Mucosa of descending colon (tissue), 3 donors: Measurements from ENCODE around the gene TRAFD1. TPM values are rescaled to one million over a fixed set of nuclear protein-coding genes. Genes with fewer than 3 reads are reported as not detected.

Source experiments
- ATAC-seq: fragments of 200-7000 bp; cut with Tn5 transposase; one replicate; pipeline ENCODE4 v1.9.1; 2020; ENCODE audit warnings: mild to moderate bottlenecking, moderate library complexity
- DNase-seq, 3 donors: peaks; one replicate each; pipeline ENCODE4 v3.0.0-alpha.2; 2020
- H3K36me3 ChIP-seq: fragments of 200-600 bp; one replicate; pipeline ENCODE4 v1.8.0; 2021; ENCODE audit warnings: low read depth, mild to moderate bottlenecking
- H3K4me1 ChIP-seq: fragments of 200-600 bp; one replicate; pipeline ENCODE4 v1.8.0; 2021; ENCODE audit warnings: low read depth, mild to moderate bottlenecking
- H3K4me3 ChIP-seq: fragments of 200-600 bp; one replicate; pipeline ENCODE4 v1.8.0; 2021; ENCODE audit warnings: mild to moderate bottlenecking
- H3K9me3 ChIP-seq: fragments of 200-600 bp; one replicate; pipeline ENCODE4 v1.8.0; 2021; ENCODE audit warnings: mild to moderate bottlenecking
- intact Hi-C, 2 donors: fragments of 100-400 bp; cut with DNase I in 1 of 2; cut with micrococcal nuclease in 1 of 2; formaldehyde crosslinking; loops; one replicate each; pipeline versions ENCODE4 v1.11.0 to v1.11.1; 2022; cut with DNase I, micrococcal nuclease
- total RNA-seq, 3 donors: library from RNA; stranded (reverse); fragmentation: NEBNext Ultra II Directional in 2 of 3; extraction: Animal tissue kit (Norgen Biotek cat#: 25700) in 2 of 3; gene quantifications; one replicate each; pipeline versions ENCODE4 v1.2.1 to v1.2.4, GENCODE V29; 2021 to 2023
- TF ChIP-seq, protein P1 (sequence below): fragments of 200-600 bp; IDR thresholded peaks from one replicate; pipeline ENCODE4 v1.8.0; 2022; ENCODE audit warnings: antibody characterized with exemption, mild to moderate bottlenecking
- donor health status: DM: no; HTN: no; CAD: no; lungs with moderate emphysema.
- donor health status: DM: no; HTN: no; CAD: no.
- donor health status: DM: no; HTN: yes; CAD: no.

TRAFD1 gene
- total RNA-seq, 3 donors from 2014 or later, result 34.0 to 59.6 (median 35.9) TPM

- TF ChIP-seq, protein P1, sequence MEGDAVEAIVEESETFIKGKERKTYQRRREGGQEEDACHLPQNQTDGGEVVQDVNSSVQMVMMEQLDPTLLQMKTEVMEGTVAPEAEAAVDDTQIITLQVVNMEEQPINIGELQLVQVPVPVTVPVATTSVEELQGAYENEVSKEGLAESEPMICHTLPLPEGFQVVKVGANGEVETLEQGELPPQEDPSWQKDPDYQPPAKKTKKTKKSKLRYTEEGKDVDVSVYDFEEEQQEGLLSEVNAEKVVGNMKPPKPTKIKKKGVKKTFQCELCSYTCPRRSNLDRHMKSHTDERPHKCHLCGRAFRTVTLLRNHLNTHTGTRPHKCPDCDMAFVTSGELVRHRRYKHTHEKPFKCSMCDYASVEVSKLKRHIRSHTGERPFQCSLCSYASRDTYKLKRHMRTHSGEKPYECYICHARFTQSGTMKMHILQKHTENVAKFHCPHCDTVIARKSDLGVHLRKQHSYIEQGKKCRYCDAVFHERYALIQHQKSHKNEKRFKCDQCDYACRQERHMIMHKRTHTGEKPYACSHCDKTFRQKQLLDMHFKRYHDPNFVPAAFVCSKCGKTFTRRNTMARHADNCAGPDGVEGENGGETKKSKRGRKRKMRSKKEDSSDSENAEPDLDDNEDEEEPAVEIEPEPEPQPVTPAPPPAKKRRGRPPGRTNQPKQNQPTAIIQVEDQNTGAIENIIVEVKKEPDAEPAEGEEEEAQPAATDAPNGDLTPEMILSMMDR, result no peak
- intact Hi-C loops, result no loop called here
- H3K4me3 ChIP-seq, result no peak overlapping the region
- H3K4me1 ChIP-seq, result no peaks in the 10 kb centered on the region
- peaks cover 13% of the 10 kb centered on the region for H3K36me3 ChIP-seq
- ATAC-seq (no peak), DNase-seq (no peak)
- no peaks in the 10 kb centered on the region for H3K9me3 ChIP-seq
These were observed 50.2 kb downstream of the TRAFD1 start for GRCh38 chr12:112175361-112176155.

GRCh38 chr12:112176321-112177010, 51.1 kb downstream of the TRAFD1 start:
- ATAC-seq (no peak), DNase-seq (no peak)
- TF ChIP-seq, protein P1, result no peak
- Histone ChIP-seq H3K4me3 (no peak overlapping the region), H3K9me3 (no peaks in the 10 kb centered on the region), H3K36me3 (peaks cover 5% of the 10 kb centered on the region), H3K4me1 (no peaks in the 10 kb centered on the region)
- intact Hi-C loops, result no loop called here

GRCh38 chr12:112178796-112179195, 53.4 kb downstream of the TRAFD1 start:
- DNase-seq (no peak), ATAC-seq (no peak)
- H3K4me3 ChIP-seq, result no peak overlapping the region
- peaks cover 6% of the 10 kb centered on the region for H3K36me3 ChIP-seq
- no peaks in the 10 kb centered on the region for H3K4me1 ChIP-seq
- intact Hi-C loops, result no loop called here
- no peaks in the 10 kb centered on the region for H3K9me3 ChIP-seq
- TF ChIP-seq, protein P1, result no peak

DNA sequence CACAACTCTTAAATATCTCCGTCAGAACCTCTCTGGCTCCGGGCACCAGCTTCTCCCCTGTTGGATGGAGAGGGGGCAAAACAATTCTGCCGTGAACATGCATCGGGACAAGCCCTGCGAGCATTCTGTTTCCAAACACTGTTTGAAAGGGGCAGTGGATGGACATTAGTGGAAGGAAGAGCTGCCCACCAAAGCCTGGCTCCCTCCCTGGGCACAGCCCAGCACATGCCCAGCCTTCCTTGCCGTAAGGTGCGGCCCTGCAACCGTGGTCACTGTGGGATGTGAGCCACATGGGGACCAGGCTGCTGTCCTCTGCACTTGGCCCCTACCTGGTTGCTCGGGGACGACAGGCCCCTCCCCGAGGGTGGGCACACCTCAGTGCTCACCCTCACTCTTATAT, 54.0 kb downstream of the TRAFD1 start:
- TF ChIP-seq, protein P1, result no peak
- no peak for ATAC-seq
- no peak for DNase-seq
- intact Hi-C loops, result no loop called here
- Histone ChIP-seq H3K9me3 (no peaks in the 10 kb centered on the region), H3K4me3 (no peak overlapping the region), H3K36me3 (peaks cover 11% of the 10 kb centered on the region), H3K4me1 (no peaks in the 10 kb centered on the region)

DNA sequence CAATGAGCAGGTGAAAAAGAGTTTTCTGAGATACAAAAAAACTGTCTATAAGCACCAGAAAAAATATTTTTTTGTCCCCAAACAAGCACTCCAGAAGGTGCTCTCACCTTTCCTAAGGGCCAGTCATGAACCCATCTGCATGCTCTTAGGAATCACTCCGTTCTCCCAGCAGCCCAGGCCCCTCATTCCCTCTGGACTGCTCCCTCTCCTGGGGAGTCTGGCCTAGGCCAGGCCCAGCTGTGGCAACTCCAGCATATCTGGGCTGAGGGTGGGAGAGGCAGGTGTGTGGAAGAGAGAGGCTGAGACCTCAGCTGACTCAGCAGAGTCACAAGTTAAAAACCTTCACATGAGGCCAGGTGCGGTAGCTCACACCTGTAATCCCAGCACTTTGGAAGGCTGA, 54.6 kb downstream of the TRAFD1 start:
- peaks cover 17% of the 10 kb centered on the region for H3K36me3 ChIP-seq
- H3K4me3 ChIP-seq, result no peak overlapping the region
- TF ChIP-seq, protein P1, result no peak
- ATAC-seq (no peak), DNase-seq (no peak)
- intact Hi-C loops, result no loop called here
- no peaks in the 10 kb centered on the region for H3K4me1 ChIP-seq
- no peaks in the 10 kb centered on the region for H3K9me3 ChIP-seq
